ENCODE data around the gene DNAH14. TPM values are rescaled to one million over a fixed set of nuclear protein-coding genes. Genes with fewer than 3 reads are reported as not detected.

Gene DNAH14
- total RNA-seq, 1 experiment from 2014 or later = 39.7 TPM

GRCh38 chr1:224921354-224921753, 8.1 kb upstream of the DNAH14 start:
- no peak overlapping the region for H2AK5ac ChIP-seq (ENCODE audit: insufficient read length, low read length)
- H3K27ac ChIP-seq (ENCODE audit: insufficient read length, low read depth, low read length) = no peak overlapping the region
- no peaks in the 10 kb centered on the region for H4K20me1 ChIP-seq (ENCODE audit: control insufficient read depth, insufficient read depth, insufficient read length)
- H2AFZ ChIP-seq (ENCODE audit: low read length) = no peak overlapping the region
- H3K14ac ChIP-seq (ENCODE audit: insufficient read depth, low read length) = no peak overlapping the region
- no peaks in the 10 kb centered on the region for H3K4me1 Mint-ChIP-seq
- no peak overlapping the region for H3K56ac ChIP-seq (ENCODE audit: insufficient read length, low read depth, low read length)
- no CpG with 5 or more reads among the region's 3 CpGs for WGBS (ENCODE audit: extremely low coverage, insufficient read length, low lambda C conversion rate)
- H3K23me2 ChIP-seq (ENCODE audit: insufficient read length, low read depth, low read length, poor library complexity, severe bottlenecking) = no peaks in the 10 kb centered on the region
- no peak overlapping the region for H4K91ac ChIP-seq (ENCODE audit: insufficient read length, low read depth, low read length)
- H2BK120ac ChIP-seq (ENCODE audit: low read depth, low read length, poor library complexity, severe bottlenecking) = no peak overlapping the region
- no peak overlapping the region for H3K4me2 ChIP-seq (ENCODE audit: insufficient read depth, insufficient read length, low read length)
- no peak overlapping the region for H2BK15ac ChIP-seq (ENCODE audit: low read depth, low read length)
- no peak overlapping the region for H2BK5ac ChIP-seq (ENCODE audit: insufficient read length, low read length)
- H3K4me1 ChIP-seq (ENCODE audit: insufficient read depth, low read length) = no peaks in the 10 kb centered on the region
- no peaks in the 10 kb centered on the region for H3K9me3 ChIP-seq (ENCODE audit: control insufficient read depth, low read depth, low read length)
- TF ChIP-seq CTCF (conservative IDR thresholded peaks at IDR 0.05) = no peak
- H3K4ac ChIP-seq (ENCODE audit: low read depth, low read length) = no peak overlapping the region
- H4K5ac ChIP-seq (ENCODE audit: insufficient read length, low read depth, low read length) = no peak overlapping the region
- no peak overlapping the region for H3K23ac ChIP-seq (ENCODE audit: insufficient read length, low read depth, low read length)
- DNase-seq = no peak
- no peak overlapping the region for H3T11ph ChIP-seq (ENCODE audit: low read length)
- no peaks in the 10 kb centered on the region for H3K36me3 Mint-ChIP-seq (ENCODE audit: insufficient read depth in 1 of 3, low read depth in 3 of 3)
- no peak overlapping the region for H2BK20ac ChIP-seq (ENCODE audit: low read depth, low read length, poor library complexity, severe bottlenecking)
- H3K79me1 ChIP-seq (ENCODE audit: insufficient read depth, low read depth, low read length, poor library complexity, severe bottlenecking) = no peaks in the 10 kb centered on the region
- no peaks in the 10 kb centered on the region for H3K27me3 ChIP-seq (ENCODE audit: insufficient read depth, low read length)
- no peak overlapping the region for H3K27ac Mint-ChIP-seq
- H2BK12ac ChIP-seq (ENCODE audit: insufficient read length, low read depth, low read length) = no peak overlapping the region
- H3K79me2 ChIP-seq (ENCODE audit: insufficient read depth, low read length) = no peaks in the 10 kb centered on the region
- H3K27me3 Mint-ChIP-seq (ENCODE audit: low read depth) = no peaks in the 10 kb centered on the region; the same call in 1 of the 2 replicates
- H3K9ac ChIP-seq (ENCODE audit: extremely low read depth, insufficient read length, low read length) = no peak overlapping the region
- H4K8ac ChIP-seq (replicated peaks; ENCODE audit: insufficient read length, low read depth, low read length) = no peak overlapping the region
- no peak overlapping the region for H3K18ac ChIP-seq (ENCODE audit: insufficient read length, low read depth, low read length)
- H3K4me3 Mint-ChIP-seq = no peak overlapping the region
- H3K9me3 Mint-ChIP-seq = no peaks in the 10 kb centered on the region
